Esophagus (tissue), 2 donors: ENCODE measurements around the gene NCAM2. TPM values are rescaled to one million over a fixed set of nuclear protein-coding genes. Genes with fewer than 3 reads are reported as not detected.

ENCODE experiments used
- H3K27ac ChIP-seq, 2 donors: one replicate each; pipeline ENCODE4 v1.5.1; 2013; ENCODE audit warnings: low read depth in 2 of 2, mild to moderate bottlenecking in 2 of 2, inconsistent platforms in 1 of 2, low read length in 1 of 2, moderate library complexity in 1 of 2
- H3K27me3 ChIP-seq, 2 donors: one replicate each; pipeline ENCODE4 v1.6.1; 2013; ENCODE audit warnings: low read length in 2 of 2, control low read depth in 1 of 2, mild to moderate bottlenecking in 1 of 2; ENCODE audit not compliant: insufficient read depth in 2 of 2, control insufficient read depth in 1 of 2
- H3K36me3 ChIP-seq, 2 donors: one replicate each; pipeline ENCODE4 v1.6.1; 2013; ENCODE audit warnings: low read length in 1 of 2; ENCODE audit not compliant: control insufficient read depth in 2 of 2, insufficient read depth in 2 of 2
- H3K4me1 ChIP-seq, 2 donors: one replicate each; pipeline ENCODE4 v1.6.1; 2013; ENCODE audit warnings: low read length in 1 of 2; ENCODE audit not compliant: control insufficient read depth in 2 of 2, insufficient read depth in 2 of 2
- H3K4me3 ChIP-seq, 2 donors: one replicate each; pipeline ENCODE4 v1.5.1; 2013; ENCODE audit warnings: low read length in 2 of 2, mild to moderate bottlenecking in 2 of 2, low read depth in 1 of 2, moderate library complexity in 1 of 2
- H3K9me3 ChIP-seq, 2 donors: one replicate each; pipeline ENCODE4 v1.6.1; 2013; ENCODE audit warnings: mild to moderate bottlenecking in 2 of 2, low read depth in 1 of 2, low read length in 1 of 2, moderate library complexity in 1 of 2; ENCODE audit not compliant: control insufficient read depth in 2 of 2, insufficient read depth in 1 of 2
- WGBS, 2 donors: extraction: QIAGEN DNeasy Blood & Tissue Kit; methylation state at CpG; one replicate each; pipeline ENCODE4 v1.1.7; 2013; 5-methylcytosine and 5-hydroxymethylcytosine counted together
- polyA plus RNA-seq, 2 donors: library from polyadenylated mRNA; stranded (reverse); fragments of 200-250 nt; gene quantifications; one replicate each; pipeline ENCODE4 v1.2.3, GENCODE V29; 2013
- donor health status: healthy with polysubstance abuse.
- donor health status: Bipolar disorder and iron deficiency.

Gene NCAM2
- polyA plus RNA-seq, 2 donors, result 0.04 to 0.08 TPM

GRCh38 chr21:21177353-21177986, 179.3 kb downstream of the NCAM2 start:
- Histone ChIP-seq H3K4me3 (no peak overlapping the region), H3K9me3 (no peaks in the 10 kb centered on the region)
- 76% methylated on average over 1 of the region's 1 CpG for WGBS, 2 donors

GRCh38 chr21:21179619-21180298, 181.6 kb downstream of the NCAM2 start:
- H3K4me1 ChIP-seq, result no peaks in the 10 kb centered on the region
- no peak overlapping the region for H3K27ac ChIP-seq
- H3K4me3 ChIP-seq, result no peak overlapping the region
- no peaks in the 10 kb centered on the region for H3K9me3 ChIP-seq
- H3K36me3 ChIP-seq, result no peaks in the 10 kb centered on the region
- no peaks in the 10 kb centered on the region for H3K27me3 ChIP-seq
- 75 to 79% methylated on average over 7 of the region's 7 CpGs for WGBS, 2 donors

More at GRCh38 chr21:21177353-21177986, 179.3 kb downstream of the NCAM2 start:
- Histone ChIP-seq H3K4me1 (no peaks in the 10 kb centered on the region), H3K27me3 (no peaks in the 10 kb centered on the region), H3K27ac (no peak overlapping the region), H3K36me3 (no peaks in the 10 kb centered on the region)

GRCh38 chr21:21182401-21183010, 184.3 kb downstream of the NCAM2 start:
- Histone ChIP-seq H3K4me1 (no peaks in the 10 kb centered on the region), H3K27me3 (no peaks in the 10 kb centered on the region), H3K36me3 (no peaks in the 10 kb centered on the region), H3K27ac (no peak overlapping the region), H3K9me3 (no peaks in the 10 kb centered on the region), H3K4me3 (no peak overlapping the region)
- WGBS, 2 donors, result 49 to 51% methylated on average over 3 of the region's 3 CpGs

- H3K4me3 ChIP-seq, result no peak overlapping the region
- no peaks in the 10 kb centered on the region for H3K36me3 ChIP-seq
- H3K27me3 ChIP-seq, result no peaks in the 10 kb centered on the region
- H3K9me3 ChIP-seq, result no peaks in the 10 kb centered on the region
- no peak overlapping the region for H3K27ac ChIP-seq
- WGBS, 2 donors, result 67 to 71% methylated on average over 3 of the region's 3 CpGs
- no peaks in the 10 kb centered on the region for H3K4me1 ChIP-seq
These were observed 184.9 kb downstream of the NCAM2 start for GRCh38 chr21:21183092-21183491.

- no peaks in the 10 kb centered on the region for H3K9me3 ChIP-seq
- 69 to 75% methylated on average over 4 of the region's 4 CpGs for WGBS, 2 donors
- H3K36me3 ChIP-seq, result no peaks in the 10 kb centered on the region
- H3K4me1 ChIP-seq, result no peaks in the 10 kb centered on the region
- no peak overlapping the region for H3K4me3 ChIP-seq
- H3K27me3 ChIP-seq, result no peaks in the 10 kb centered on the region
- no peak overlapping the region for H3K27ac ChIP-seq
These were observed 186.7 kb downstream of the NCAM2 start for GRCh38 chr21:21184771-21185528.

GRCh38 chr21:21187579-21187978, 189.4 kb downstream of the NCAM2 start:
- Histone ChIP-seq H3K9me3 (no peaks in the 10 kb centered on the region), H3K36me3 (no peaks in the 10 kb centered on the region), H3K4me3 (no peak overlapping the region), H3K27me3 (no peaks in the 10 kb centered on the region), H3K27ac (no peak overlapping the region), H3K4me1 (no peaks in the 10 kb centered on the region)
- WGBS, 2 donors, result 66 to 70% methylated on average over 2 of the region's 2 CpGs

GRCh38 chr21:21188513-21189195, 190.4 kb downstream of the NCAM2 start:
- H3K27ac ChIP-seq, result no peak overlapping the region
- 77 to 81% methylated on average over 2 of the region's 2 CpGs for WGBS, 2 donors
- no peaks in the 10 kb centered on the region for H3K9me3 ChIP-seq
- H3K4me1 ChIP-seq, result no peaks in the 10 kb centered on the region
- H3K27me3 ChIP-seq, result no peaks in the 10 kb centered on the region
- H3K4me3 ChIP-seq, result no peak overlapping the region
- H3K36me3 ChIP-seq, result no peaks in the 10 kb centered on the region

GRCh38 chr21:21195417-21195943, 197.3 kb downstream of the NCAM2 start:
- no peaks in the 10 kb centered on the region for H3K36me3 ChIP-seq
- 81 to 83% methylated on average over 1 of the region's 1 CpG for WGBS, 2 donors

GRCh38 chr21:21196087-21196486, 197.9 kb downstream of the NCAM2 start:
- Histone ChIP-seq H3K4me1 (no peaks in the 10 kb centered on the region), H3K36me3 (no peaks in the 10 kb centered on the region), H3K27ac (no peak overlapping the region), H3K4me3 (no peak overlapping the region), H3K9me3 (no peaks in the 10 kb centered on the region), H3K27me3 (no peaks in the 10 kb centered on the region)
- WGBS, 2 donors, result 64 to 66% methylated on average over 3 of the region's 3 CpGs

More at GRCh38 chr21:21195417-21195943, 197.3 kb downstream of the NCAM2 start:
- no peak overlapping the region for H3K4me3 ChIP-seq
- H3K27me3 ChIP-seq, result no peaks in the 10 kb centered on the region
- H3K27ac ChIP-seq, result no peak overlapping the region
- H3K9me3 ChIP-seq, result no peaks in the 10 kb centered on the region
- H3K4me1 ChIP-seq, result no peaks in the 10 kb centered on the region
